Urothelium cell line (cell line): ENCODE measurements around the gene AHR.
"Not testable (repeated sequence)": the region's sequence is repeated elsewhere in the genome, so short reads cannot be mapped to it uniquely, and the experiment has no call there.

Experiments
- DNase-seq: peaks from one replicate; pipeline ENCODE4 v3.0.0; 2011; ENCODE audit warnings: low spot score, mixed read lengths
- FAIRE-seq: peaks from 2 replicates; lab custom pipeline; 2011; peaks lifted over from hg19 to GRCh38; lab: Jason Lieb, UNC

The AHR gene

GRCh38 chr7:17336168-17336567 is 37.7 kb downstream of the AHR start:
- FAIRE-seq: no peak
- DNase-seq: no peak

GRCh38 chr7:17339139-17339538 is 40.7 kb downstream of the AHR start:
- DNase-seq: no peak
- no peak for FAIRE-seq

- DNase-seq (no peak), FAIRE-seq (no peak)
Measured at GRCh38 chr7:17339952-17340351, 41.5 kb downstream of the AHR start.

GRCh38 chr7:17340655-17341054 is 42.2 kb downstream of the AHR start:
- FAIRE-seq: no peak

GRCh38 chr7:17342756-17343155 is 44.3 kb downstream of the AHR start:
- DNase-seq: no peak
- FAIRE-seq: no peak

More at GRCh38 chr7:17340655-17341054, 42.2 kb downstream of the AHR start:
- DNase-seq: no peak

- FAIRE-seq: no peak
- no peak for DNase-seq
Measured at GRCh38 chr7:17347401-17347800, 48.9 kb downstream of the AHR start.

- not testable (repeated sequence) for DNase-seq, FAIRE-seq
Measured at GRCh38 chr7:17348932-17349331, 50.5 kb downstream of the AHR start.

- DNase-seq, FAIRE-seq: not testable (repeated sequence)
Measured at GRCh38 chr7:17350321-17350720, 51.9 kb downstream of the AHR start.

GRCh38 chr7:17353650-17354419 is 55.4 kb downstream of the AHR start:
- FAIRE-seq, DNase-seq: not testable (repeated sequence)

GRCh38 chr7:17354473-17354872 is 56.0 kb downstream of the AHR start:
- no peak for FAIRE-seq
- no peak for DNase-seq

GRCh38 chr7:17355050-17355449 is 56.6 kb downstream of the AHR start:
- no peak for DNase-seq
- no peak for FAIRE-seq

- no peak for FAIRE-seq
- no peak for DNase-seq
Measured at GRCh38 chr7:17357952-17358351, 59.5 kb downstream of the AHR start.

GRCh38 chr7:17359610-17360009 is 61.2 kb downstream of the AHR start:
- no peak for FAIRE-seq
- no peak for DNase-seq

GRCh38 chr7:17362439-17363105 is 64.1 kb downstream of the AHR start:
- no peak for FAIRE-seq

GRCh38 chr7:17364671-17365070 is 66.2 kb downstream of the AHR start:
- FAIRE-seq: no peak
- DNase-seq: no peak

More at GRCh38 chr7:17362439-17363105, 64.1 kb downstream of the AHR start:
- DNase-seq: no peak

GRCh38 chr7:17365775-17366174 is 67.3 kb downstream of the AHR start:
- no peak for DNase-seq
- no peak for FAIRE-seq

GRCh38 chr7:17367502-17367901 is 69.0 kb downstream of the AHR start:
- DNase-seq: no peak

GRCh38 chr7:17368856-17369524 is 70.5 kb downstream of the AHR start:
- DNase-seq (no peak), FAIRE-seq (no peak)

More at GRCh38 chr7:17367502-17367901, 69.0 kb downstream of the AHR start:
- FAIRE-seq: no peak

GRCh38 chr7:17369691-17370426 is 71.4 kb downstream of the AHR start:
- DNase-seq (no peak), FAIRE-seq (no peak)

- peak; percentile 32 for DNase-seq
Measured at GRCh38 chr7:17370901-17371585, 72.6 kb downstream of the AHR start.

More at GRCh38 chr7:17370901-17371585, 72.6 kb downstream of the AHR start:
- FAIRE-seq: no peak
